Parathyroid adenoma (tissue), 2 donors: ENCODE data around the gene TPCN1.

Experiments used
- H2AFZ ChIP-seq: fragments of 300-600 bp; sonication (generic); one replicate; pipeline ENCODE4 v1.7.0; 2017; ENCODE audit warnings: antibody characterized with exemption, mild to moderate bottlenecking
- H3K27ac ChIP-seq: fragments of 300-600 bp; sonication (generic); one replicate; pipeline ENCODE4 v1.7.0; 2017
- H3K27me3 ChIP-seq: fragments of 300-600 bp; sonication (generic); one replicate; pipeline ENCODE4 v1.7.0; 2017; ENCODE audit warnings: low read length; ENCODE audit not compliant: control insufficient read depth, insufficient read depth
- H3K36me3 ChIP-seq: fragments of 300-600 bp; sonication (generic); one replicate; pipeline ENCODE4 v1.7.0; 2017; ENCODE audit warnings: low read length; ENCODE audit not compliant: control insufficient read depth, insufficient read depth
- H3K4me1 ChIP-seq: fragments of 300-600 bp; sonication (generic); one replicate; pipeline ENCODE4 v1.7.0; 2017; ENCODE audit warnings: control low read depth
- H3K4me2 ChIP-seq: fragments of 300-600 bp; sonication (generic); one replicate; pipeline ENCODE4 v1.7.0; 2017; ENCODE audit warnings: low read length
- H3K4me3 ChIP-seq: fragments of 300-600 bp; sonication (generic); one replicate; pipeline ENCODE4 v1.7.0; 2017; ENCODE audit warnings: low read depth, low read length
- H3K79me2 ChIP-seq: fragments of 300-600 bp; sonication (generic); one replicate; pipeline ENCODE4 v1.7.0; 2017; ENCODE audit warnings: control low read depth
- H3K9ac ChIP-seq: fragments of 300-600 bp; sonication (generic); one replicate; pipeline ENCODE4 v1.7.0; 2017; ENCODE audit warnings: mild to moderate bottlenecking
- H3K9me3 ChIP-seq: fragments of 300-600 bp; sonication (generic); one replicate; pipeline ENCODE4 v1.7.0; 2017; ENCODE audit warnings: low read length; ENCODE audit not compliant: control insufficient read depth
- TF ChIP-seq, protein P1 (sequence below): fragments of 300-600 bp; sonication (generic); IDR thresholded peaks from one replicate; pipeline ENCODE4 v1.7.0; 2017; ENCODE audit warnings: antibody characterized with exemption, mild to moderate bottlenecking
- donor health status: primary hyperparathyroidism.

TPCN1 gene

DNA sequence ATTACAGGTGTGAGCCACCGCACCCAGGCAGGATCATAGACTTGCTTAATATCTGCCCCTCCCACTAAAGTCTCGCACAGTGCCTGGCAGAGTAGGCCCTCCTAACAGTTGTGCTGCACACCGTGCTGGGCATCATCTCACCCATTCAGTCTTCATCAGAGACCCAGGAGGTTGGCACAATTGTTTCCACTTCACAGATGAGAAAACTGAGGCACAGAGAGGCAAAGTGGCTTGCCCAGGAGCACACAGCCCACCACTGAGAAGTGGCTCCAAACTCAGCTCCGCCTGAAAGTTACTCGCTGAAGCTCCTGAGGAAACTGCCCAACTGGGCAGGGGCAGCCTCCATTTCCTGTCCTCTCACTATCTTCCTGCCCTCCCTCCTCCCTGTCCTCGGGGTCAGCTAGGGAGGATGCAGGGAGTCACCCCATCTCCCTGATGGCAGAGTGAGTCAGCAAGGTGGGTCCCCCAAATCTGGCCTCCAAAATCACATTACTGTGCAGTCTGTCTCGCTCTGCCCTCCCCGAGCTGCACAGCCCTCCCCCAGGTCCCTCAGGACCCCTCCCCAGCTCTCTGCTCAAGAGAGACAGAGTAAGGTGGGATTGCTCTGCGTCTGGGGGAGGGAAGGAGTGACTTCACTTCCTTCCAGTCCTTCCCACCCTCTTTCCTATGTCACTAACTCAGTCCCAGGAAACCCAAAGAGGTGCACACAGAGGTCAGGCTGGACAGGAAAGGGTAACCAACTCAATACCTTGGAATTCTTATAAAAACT, 107.9 kb downstream of the TPCN1 start:
- Histone ChIP-seq H3K4me2 (no peak overlapping the region), H3K9ac (no peak overlapping the region), H3K27ac (no peak overlapping the region), H3K36me3 (no peaks in the 10 kb centered on the region), H2AFZ (no peak overlapping the region), H3K4me3 (no peak overlapping the region), H3K9me3 (no peaks in the 10 kb centered on the region), H3K4me1 (no peaks in the 10 kb centered on the region), H3K79me2 (no peaks in the 10 kb centered on the region), H3K27me3 (no peaks in the 10 kb centered on the region)
- TF ChIP-seq, protein P1, sequence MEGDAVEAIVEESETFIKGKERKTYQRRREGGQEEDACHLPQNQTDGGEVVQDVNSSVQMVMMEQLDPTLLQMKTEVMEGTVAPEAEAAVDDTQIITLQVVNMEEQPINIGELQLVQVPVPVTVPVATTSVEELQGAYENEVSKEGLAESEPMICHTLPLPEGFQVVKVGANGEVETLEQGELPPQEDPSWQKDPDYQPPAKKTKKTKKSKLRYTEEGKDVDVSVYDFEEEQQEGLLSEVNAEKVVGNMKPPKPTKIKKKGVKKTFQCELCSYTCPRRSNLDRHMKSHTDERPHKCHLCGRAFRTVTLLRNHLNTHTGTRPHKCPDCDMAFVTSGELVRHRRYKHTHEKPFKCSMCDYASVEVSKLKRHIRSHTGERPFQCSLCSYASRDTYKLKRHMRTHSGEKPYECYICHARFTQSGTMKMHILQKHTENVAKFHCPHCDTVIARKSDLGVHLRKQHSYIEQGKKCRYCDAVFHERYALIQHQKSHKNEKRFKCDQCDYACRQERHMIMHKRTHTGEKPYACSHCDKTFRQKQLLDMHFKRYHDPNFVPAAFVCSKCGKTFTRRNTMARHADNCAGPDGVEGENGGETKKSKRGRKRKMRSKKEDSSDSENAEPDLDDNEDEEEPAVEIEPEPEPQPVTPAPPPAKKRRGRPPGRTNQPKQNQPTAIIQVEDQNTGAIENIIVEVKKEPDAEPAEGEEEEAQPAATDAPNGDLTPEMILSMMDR: no peak

- Histone ChIP-seq H3K27me3 (no peaks in the 10 kb centered on the region), H3K27ac (no peak overlapping the region), H2AFZ (no peak overlapping the region), H3K79me2 (no peaks in the 10 kb centered on the region), H3K9ac (no peak overlapping the region), H3K4me3 (no peak overlapping the region), H3K4me1 (no peaks in the 10 kb centered on the region), H3K9me3 (no peaks in the 10 kb centered on the region), H3K36me3 (no peaks in the 10 kb centered on the region), H3K4me2 (no peak overlapping the region)
- TF ChIP-seq, protein P1: no peak
Measured at GRCh38 chr12:113329791-113330417, 108.6 kb downstream of the TPCN1 start.

GRCh38 chr12:113330505-113330904, 109.2 kb downstream of the TPCN1 start:
- Histone ChIP-seq H3K79me2 (no peaks in the 10 kb centered on the region), H3K36me3 (no peaks in the 10 kb centered on the region), H3K27ac (no peak overlapping the region), H3K4me2 (no peak overlapping the region), H3K4me1 (no peaks in the 10 kb centered on the region), H2AFZ (no peak overlapping the region), H3K9me3 (no peaks in the 10 kb centered on the region), H3K4me3 (no peak overlapping the region), H3K9ac (no peak overlapping the region), H3K27me3 (no peaks in the 10 kb centered on the region)
- TF ChIP-seq, protein P1: no peak

- H3K4me1 ChIP-seq: no peaks in the 10 kb centered on the region
- no peaks in the 10 kb centered on the region for H3K9me3 ChIP-seq
- no peaks in the 10 kb centered on the region for H3K36me3 ChIP-seq
- H3K9ac ChIP-seq: no peak overlapping the region
- H3K79me2 ChIP-seq: no peaks in the 10 kb centered on the region
- TF ChIP-seq, protein P1: no peak
- no peak overlapping the region for H3K27ac ChIP-seq
- H3K27me3 ChIP-seq: no peaks in the 10 kb centered on the region
- H3K4me3 ChIP-seq: no peak overlapping the region
- no peak overlapping the region for H3K4me2 ChIP-seq
- no peak overlapping the region for H2AFZ ChIP-seq
Measured at GRCh38 chr12:113332688-113333417, 111.6 kb downstream of the TPCN1 start.
